GM19023 (cell line): Measurements from ENCODE around the gene HMCES.

Experiments
- ATAC-seq: cut with Tn5 transposase; IDR thresholded peaks from one replicate; pipeline ENCODE4 v1.9.1; 2021; ENCODE audit warnings: mild to moderate bottlenecking, moderate library complexity; ENCODE audit not compliant: unreplicated experiment

The HMCES gene

DNA sequence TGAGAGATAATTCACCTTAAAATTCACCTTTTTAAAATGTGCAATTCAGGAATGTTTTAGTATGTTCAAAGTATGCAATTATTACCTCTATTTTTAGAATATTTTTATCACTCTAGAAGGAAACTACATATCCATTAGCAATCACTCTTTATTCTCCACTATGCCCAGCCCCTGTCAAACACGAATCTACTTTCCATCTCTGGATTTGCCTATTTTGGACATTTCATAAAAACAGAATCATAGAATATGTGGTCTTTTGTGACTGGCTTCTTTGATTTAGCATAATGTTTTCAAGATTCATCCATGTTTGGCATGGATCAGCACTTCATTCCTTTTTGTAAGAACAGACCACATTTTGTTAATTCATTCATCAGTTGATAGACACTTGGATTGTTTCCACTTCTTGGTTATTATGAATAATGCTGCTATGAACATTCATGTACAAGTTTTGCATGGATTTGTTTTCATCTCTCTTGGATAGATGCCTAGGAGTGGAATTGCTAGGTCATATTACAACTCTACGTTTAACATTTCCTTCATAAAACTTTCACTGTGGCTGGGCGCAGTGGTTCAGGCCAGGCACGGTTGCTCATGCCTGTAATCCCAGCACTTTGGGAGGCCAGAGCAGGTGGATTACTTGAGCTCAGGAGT lies 12.7 kb downstream of the HMCES start:
- ATAC-seq: no peak

DNA sequence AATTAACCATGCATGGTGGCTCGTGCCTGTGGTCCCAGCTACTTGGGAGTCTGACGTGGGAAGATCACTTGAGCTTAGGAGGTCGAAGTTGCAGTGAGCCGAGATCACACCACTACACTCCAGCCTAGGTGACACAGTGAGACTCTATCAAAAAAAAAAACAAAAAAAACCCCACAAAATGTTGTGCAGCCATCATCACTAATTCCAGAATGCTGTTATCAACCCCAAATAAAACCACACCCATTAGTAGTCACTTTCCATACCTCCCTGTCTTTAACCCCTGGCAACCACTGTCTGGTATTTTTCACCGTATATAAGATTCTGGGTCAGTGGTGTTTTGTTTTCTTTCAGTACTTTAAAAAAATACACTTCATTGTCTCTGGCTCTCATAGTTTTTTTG lies 16.6 kb downstream of the HMCES start:
- no peak for ATAC-seq

DNA sequence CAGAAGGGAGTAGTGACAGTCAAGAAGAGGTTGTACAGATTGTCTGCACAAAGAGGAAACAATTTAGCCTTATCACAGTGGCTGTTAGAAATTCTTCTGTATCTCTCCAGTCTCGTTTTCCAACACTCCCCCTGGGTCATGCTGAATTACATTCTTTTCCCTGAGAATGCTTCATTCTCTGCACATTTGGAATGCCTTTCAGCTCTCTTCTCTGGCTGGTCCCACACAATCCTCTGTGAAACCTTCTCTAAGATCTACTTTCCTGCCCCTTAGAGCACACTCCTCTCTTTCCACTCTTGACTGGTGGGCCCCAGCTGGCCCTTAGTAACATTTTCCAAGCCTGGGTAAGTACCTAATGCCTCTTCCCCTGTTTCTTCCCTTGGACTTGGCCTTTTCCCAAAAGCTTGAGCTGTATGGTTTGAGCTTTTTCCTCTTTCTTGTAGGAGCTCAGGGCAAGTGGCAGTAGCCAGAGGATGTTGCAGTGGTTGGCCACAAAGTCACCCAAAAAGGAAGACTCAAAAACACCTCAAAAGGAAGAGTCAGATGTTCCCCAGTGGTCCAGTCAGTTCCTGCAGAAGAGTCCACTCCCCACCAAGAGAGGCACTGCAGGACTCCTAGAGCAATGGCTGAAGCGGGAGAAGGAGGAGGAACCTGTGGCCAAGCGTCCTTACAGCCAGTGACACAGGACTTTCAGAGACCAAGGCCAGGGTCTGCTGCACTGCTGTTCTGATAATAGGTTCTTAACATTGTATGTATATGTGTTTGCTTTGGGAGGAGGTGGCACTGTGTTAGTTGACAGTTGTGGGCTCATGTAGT lies 25.7 kb downstream of the HMCES start:
- ATAC-seq: no peak

DNA sequence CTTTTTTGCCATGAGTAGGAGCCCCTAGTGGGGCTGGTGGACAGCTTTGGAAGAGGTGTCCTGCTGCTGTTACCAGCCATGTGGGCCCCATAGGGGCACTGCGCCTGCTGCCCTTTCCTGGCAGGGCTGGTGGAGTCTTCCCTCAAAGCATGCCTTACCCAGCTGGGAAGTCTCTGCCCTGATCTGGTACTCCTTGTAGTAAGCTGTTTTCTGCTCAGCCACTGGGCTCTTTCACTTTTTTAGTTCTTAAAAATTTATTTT lies 26.2 kb downstream of the HMCES start:
- ATAC-seq: no peak

DNA sequence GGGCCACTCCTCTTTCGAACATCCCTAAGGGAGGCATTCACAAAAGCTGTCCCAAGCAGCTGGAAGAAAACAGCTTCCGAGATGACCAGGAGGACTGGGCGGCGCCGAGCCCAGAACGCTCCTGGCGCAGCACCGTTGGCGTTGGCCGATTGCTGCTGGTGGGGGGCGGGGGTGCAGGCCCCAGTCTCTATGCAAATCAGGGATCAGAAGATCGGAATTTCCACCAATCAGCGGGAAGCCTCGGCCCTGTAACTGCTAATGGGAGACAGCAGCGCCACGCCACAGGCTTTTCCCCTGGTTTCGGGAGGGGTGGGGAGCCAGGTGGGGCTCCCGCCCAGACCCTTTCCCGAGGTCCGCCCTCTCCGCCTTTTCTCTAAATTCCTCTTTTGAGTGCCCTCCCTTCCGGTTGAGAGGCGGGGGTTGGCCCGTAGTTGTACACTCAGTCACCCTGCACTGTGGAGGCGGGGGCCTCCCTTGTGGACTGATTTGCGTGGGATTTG lies 27.0 kb downstream of the HMCES start:
- ATAC-seq: peak; percentile 45

DNA sequence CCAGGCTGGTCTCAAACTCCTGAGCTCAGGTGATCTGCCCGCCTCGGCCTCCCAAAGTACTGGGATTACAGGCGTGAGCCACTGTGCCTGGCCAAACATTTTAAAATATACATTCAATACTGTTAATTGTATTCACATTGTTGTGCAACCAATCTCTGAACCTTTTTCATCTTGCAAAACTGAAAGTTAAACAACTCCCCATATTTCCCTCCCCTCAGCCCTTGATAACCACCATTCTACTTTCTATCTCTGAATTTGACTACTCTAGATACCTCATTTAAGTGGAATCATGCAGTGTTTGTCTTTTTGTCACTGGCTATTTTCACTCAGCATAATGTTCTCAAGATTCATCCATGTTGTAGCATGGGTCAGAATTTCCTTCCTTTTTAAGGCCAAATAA lies 30.0 kb downstream of the HMCES start:
- ATAC-seq: no peak

DNA sequence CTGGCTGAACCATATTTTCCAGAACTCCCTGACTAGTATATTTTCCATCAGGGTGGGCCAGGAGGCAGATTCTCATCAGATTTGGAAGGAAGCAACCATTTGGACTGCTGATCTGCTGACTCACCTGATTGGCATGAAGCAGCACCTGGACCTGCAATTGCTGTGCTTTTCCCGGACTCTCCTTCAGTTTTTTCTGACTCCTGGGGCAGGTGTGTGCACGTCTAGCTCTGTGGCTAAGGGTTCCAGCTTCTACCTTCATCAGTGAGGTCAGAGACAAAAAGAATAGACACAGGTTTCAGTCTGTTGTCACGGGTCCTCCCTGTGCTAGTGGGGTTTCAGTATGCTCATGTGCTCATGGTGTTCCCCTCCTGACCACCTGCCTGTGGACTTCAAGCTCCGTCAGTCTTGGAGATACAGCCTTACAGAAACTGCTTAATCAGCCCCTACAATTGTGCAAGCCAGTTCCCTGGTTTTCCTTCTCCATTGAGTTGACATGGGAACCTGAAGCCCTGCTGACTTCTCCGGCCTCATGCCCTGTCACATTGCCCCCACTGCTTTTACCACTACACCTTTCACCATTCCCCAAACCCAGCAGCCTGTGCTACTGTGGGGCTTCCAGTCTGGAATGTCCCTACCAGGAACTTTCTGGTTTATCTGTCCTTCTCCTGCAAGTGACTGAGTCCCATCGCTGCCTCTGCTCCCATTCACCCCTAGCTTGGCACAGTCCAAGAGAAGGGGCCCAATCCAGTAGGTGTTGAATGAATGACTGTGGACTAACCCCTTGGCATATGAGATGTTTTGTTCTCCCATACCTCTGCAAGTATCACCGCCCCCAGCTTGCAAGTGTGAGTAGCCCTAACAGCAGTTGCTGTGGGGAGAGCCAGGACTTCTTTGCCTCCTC lies 31.7 kb downstream of the HMCES start:
- ATAC-seq: peak; percentile 41

DNA sequence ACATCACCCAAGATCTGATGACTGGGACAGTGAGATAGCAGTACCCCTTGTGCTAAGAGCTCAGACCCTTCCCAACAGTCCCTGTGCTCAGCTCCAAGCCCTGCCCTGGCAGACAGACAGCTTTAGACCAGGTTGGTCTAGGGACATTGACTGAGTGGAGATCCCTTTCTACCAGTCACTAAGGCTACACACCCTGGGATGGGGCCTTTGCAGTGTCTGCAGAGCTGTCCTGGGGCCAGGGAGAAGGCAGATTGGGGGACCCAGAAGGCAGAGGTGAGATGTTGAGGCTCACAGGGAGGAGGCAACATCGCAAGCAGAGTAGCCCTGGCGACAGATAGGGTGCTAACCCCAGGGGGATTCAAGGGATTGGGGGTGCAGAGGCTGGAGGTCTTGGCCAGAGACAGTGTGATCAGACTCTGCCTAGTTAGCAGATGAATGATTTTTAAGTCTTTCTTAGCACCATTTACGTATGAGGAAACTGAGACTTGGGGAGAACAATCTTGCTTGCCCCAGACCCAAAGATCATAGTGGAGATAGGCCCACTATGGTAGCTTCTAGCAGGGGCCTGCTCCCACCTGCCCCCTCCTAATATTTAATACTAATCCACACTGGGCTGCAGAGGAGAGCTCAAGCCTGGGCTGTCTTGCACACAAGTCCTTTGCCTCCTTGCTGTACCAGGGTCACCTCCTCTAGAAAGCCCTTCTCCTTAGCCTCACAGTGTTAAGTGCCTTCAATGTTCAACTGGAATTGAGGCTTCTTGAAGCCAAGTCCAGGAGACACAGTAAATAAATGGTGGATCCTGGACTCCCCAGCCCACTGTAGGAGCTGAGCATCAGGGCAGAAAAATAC lies 32.6 kb downstream of the HMCES start:
- ATAC-seq: no peak

DNA sequence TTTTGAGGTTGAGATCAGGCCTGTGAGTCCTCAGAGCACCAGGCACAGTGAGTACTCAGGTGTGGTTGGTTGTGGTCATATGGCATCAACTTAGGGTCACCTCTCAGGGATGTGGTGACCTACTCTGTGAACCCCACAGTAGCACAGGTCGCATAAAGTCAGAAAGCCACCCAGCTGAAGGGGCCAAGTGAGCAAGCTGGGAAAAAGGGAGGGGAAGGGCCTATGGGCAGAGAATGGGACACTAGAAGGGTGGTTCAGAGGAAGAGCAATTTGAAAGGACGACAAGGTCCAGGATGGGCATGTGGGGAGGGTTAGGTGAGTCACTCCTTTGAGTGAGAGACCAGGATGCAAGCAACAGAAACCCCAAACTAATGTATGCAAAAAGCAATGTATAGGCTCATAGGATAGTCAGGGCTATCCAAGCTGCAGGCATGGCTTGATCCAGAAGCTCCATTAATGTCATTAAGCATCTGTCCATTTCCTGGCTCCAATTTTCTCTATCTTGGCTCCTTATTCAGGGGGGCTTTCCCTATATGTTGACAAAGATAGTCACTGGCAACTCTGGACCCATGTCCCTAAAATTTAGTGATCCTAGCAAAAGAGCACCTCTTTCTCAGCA lies 33.5 kb downstream of the HMCES start:
- ATAC-seq: no peak

DNA sequence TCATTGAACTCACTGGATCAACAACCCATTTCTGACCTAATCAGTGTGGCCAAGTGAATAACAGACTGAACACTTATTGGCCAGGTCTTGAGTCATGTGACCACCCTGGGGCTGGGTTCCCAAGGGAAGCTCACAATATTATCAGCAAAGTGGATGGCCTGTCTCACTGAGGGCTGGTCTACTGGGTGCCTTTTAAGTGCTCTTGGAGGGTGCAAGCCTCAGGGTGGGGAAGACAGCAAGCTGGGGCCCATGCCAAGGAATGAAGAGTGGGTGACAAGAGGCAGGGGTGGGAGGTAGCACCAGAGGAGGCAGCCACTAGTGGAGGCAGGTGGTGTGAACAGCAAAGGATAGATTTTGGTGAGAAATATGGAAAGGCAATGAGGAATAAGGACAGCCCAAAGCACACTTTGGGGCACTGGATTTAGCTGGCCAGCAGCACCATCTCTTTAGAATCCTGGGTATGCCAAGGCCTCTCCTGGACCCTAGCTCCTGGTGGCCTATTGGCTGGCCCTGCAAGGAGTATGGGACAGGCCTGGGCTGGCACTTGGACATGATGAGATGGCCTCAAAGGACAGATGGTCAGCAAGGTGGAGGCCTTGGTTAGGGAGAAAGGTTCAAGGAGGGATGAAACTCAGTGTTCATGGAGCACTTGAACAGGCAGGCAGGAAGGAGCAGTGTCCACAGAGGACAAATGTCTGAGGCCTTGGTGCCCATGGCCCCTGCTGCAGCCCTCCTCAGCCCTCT lies 34.2 kb downstream of the HMCES start:
- no peak for ATAC-seq

DNA sequence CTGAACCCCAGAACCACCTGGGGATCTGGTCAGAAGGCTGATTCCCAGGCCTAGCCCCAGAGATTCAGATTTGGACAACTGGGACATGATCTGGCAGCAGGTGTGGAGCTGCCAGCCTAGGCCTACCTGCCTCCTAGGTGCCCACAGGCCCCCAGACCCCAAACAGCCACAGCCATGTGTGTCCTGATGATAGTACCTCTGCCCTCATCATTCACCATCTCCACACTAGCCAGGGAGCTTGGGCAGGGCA lies 34.7 kb downstream of the HMCES start:
- no peak for ATAC-seq

DNA sequence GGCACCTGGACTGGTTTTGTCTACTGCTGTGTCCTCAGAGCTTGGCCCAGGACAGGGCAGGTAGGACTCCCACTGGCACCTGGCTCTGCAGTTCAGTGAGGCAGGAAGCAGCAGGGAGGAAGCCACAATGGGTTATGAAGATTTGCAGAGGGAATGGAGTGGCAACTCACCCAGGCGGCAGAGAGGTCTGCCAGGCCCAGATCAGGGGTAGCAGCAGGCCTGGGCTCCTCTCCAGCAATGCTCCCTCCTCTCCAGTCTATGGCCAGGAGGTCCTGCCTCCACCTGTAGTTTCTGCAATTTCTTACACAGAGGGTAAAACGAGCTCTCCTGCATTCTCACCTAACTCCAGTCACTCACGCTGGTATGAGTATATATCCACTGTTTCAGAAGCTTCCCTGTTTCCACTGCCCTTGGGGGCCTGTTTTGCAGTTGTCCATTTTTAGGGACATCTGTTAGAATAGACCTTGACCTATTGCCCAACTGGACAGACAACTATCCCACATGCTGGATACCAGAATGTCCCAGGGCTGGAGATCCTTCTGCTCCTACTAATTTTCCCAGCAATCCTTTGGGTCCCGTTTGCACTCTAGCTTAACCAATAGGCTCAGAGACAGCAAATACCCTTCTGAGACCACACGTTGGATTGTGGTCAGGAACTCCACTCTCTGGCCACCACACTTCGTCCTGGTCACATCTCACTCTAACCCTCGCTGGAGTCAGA lies 35.2 kb downstream of the HMCES start:
- no peak for ATAC-seq

DNA sequence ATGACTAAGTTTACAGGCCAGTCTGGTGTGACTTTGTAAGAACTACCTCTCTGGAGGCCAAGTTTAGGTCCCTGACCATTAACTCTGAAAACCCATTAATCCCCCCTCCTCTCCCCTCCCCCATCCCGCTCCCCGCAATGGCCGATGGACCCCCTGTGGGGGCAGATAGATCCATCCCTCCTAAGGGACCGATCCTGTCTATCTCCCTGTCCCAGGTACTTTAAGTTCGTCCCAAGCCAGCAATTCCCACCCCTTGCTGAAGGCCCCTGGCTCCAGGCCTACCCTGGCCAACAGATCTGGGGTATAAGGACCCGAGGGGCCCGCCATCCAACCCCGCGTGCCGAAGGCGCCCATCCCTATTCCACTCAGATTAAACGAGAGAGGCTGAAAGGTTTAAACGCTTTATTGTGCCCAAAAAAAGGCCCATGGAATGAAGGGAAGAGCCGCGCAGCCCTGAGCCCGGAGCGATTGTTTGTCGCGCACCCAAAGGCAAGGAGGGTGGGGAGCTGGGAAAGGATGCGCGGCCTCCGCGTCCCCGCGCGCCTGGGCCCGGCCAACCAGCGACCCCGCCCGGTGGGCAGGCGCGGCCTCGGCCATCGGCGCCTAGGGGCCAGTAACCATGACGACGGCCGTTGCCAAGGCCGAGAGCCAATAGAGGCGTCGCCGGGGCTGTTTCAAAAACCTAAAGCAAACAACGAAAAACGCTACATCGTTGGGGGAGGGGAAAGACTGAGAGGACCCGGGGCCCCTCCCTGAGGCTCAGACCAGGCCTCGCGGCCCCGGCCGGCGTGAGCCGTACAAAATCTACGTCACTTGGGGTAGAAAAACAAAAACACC lies 35.9 kb downstream of the HMCES start:
- peak; percentile 28 for ATAC-seq

DNA sequence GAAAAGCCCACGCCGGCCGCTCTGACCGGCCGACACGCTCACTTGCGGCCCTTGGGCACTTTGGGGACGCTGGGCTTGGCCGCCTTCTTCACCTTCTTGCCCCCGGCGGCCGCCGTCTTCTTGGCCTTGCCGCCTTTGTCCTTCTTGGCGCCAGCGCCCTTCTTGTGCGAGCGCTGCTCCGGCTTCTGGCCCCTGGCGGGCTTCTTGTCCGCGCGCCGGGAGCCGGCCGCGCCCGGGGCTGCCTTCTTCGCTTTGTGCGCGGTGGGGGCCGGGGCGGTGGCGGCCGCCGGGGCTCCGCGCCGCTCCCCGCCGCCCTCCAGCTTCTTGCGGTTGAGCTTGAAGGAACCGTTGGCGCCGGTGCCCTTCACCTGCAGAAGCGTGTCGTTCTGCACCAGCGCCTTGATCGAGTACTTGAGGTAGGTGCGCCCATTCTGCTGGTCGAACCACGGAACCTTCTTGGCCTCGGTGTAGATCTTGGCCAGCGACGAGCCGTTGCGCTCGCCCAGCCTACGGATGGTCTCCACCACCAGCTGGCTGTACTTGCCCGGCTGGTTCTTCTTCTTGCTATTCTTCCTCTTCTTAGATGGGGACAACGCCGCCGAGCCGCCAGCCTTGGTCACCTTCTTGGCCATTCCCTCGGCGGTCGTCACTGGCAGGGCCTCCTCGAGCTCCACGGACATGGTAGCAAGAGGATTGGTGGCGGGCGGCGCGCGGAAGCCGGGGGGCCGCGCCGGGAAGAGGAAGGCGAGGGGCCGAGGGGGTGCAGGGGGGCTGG lies 36.7 kb downstream of the HMCES start:
- ATAC-seq: peak; percentile 2

DNA sequence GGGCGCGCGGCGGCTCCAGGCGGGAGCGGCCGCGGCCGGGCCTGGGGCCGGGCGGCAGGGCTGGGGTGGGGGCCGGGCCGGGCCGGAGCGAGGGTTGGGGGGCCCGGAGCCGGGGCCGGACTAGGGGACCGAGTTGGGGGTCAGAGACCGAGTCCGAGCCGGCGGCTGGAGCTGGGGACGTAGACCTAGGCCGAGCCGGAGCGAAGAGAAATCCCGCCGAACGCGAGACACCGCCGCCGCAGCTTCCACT lies 37.3 kb downstream of the HMCES start:
- no peak for ATAC-seq

DNA sequence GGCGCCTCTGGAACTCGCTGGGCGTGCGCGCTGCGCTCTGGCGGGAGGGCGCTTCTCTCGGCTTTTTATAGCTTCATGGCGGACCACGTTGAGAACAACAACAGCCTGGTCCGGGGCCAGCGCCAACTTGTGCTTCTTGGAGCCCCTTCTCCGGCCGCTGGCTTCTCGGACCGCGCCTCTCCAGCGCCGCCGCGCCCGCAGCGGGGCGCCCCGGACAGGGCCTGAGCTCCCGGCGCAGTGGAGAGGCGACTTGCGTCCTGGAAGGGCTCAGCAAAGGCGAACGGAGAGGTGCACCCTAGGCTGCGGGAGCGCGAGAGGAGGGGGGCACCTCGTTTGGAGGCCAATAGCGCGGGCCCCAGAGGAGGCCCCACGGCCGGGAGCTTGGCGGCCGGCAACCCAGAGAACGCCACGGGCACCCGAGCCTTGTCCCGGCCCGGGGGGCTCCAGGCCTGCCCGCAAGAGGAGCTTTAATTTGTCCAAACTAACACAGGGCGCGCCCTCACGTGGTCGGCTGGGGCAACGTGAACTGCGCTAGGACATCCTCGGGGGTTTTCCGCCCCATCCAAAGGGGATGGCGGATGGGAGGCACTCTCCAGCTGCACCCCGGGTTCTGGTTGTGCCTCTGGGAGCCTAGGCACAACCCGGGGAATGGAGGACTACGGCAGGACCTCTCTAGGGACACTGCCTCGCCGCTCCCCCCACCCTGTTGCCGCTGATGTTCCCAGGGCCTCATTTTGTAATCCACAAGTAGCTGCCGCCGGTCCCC lies 37.8 kb downstream of the HMCES start:
- peak; percentile 35 for ATAC-seq
